ENCODE data around the gene JAKMIP1. TPM values are rescaled to one million over a fixed set of nuclear protein-coding genes. Genes with fewer than 3 reads are reported as not detected.

The JAKMIP1 gene
- total RNA-seq, 3 donors from 2014 or later, result 0.63 to 2.1 TPM; not detected in 1

DNA sequence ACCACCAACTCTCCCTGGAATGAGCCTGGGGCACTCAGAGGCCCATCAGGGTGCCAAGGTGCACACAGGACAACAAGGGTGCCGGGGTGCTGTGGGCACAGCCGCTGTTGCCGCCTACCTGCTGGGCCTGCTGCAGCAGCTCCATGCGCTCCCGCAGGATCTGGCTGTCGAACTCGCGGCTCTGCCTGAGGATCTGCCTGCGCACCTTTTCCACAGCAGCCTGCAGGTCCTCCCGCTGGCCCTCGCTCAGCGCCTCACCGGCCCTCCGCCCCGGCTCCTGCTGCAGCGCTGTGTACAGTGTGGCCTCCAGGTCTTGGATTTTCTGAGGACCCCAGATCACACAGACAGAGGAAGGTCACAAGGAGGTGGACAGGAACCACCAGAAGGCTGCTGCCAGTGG, 164.6 kb downstream of the JAKMIP1 start:
- Histone ChIP-seq H3K4me3 (no peak overlapping the region), H3K36me3 (ENCODE audit: low read depth) (no peaks in the 10 kb centered on the region), H3K9me3 (no peaks in the 10 kb centered on the region), H3K4me1 (ENCODE audit: low read depth) (no peaks in the 10 kb centered on the region)
- DNase-seq, result no peak
- intact Hi-C loops (cut with DNase I, micrococcal nuclease), result no loop called here
- no peak for ATAC-seq
- TF ChIP-seq, protein P1, sequence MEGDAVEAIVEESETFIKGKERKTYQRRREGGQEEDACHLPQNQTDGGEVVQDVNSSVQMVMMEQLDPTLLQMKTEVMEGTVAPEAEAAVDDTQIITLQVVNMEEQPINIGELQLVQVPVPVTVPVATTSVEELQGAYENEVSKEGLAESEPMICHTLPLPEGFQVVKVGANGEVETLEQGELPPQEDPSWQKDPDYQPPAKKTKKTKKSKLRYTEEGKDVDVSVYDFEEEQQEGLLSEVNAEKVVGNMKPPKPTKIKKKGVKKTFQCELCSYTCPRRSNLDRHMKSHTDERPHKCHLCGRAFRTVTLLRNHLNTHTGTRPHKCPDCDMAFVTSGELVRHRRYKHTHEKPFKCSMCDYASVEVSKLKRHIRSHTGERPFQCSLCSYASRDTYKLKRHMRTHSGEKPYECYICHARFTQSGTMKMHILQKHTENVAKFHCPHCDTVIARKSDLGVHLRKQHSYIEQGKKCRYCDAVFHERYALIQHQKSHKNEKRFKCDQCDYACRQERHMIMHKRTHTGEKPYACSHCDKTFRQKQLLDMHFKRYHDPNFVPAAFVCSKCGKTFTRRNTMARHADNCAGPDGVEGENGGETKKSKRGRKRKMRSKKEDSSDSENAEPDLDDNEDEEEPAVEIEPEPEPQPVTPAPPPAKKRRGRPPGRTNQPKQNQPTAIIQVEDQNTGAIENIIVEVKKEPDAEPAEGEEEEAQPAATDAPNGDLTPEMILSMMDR (IDR thresholded peaks at IDR 0.05), result no peak

DNA sequence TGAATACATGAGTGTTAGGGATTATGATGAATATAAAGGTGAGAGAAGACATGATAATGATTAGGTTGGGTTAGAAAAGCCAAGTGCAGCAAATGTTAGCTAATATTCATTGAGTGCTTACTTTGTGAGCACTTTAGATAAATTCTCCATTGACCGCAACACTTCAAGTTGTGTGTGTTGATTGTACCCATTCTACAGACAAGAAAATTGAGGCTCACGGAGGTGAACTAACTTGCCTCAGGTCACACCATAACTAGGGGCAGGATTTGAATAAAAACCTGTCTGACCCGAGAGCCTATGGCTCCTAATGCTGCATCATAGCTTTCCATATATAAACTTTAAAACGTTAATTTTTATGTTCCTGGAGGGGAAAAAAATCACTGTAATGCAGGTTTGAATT, 167.0 kb downstream of the JAKMIP1 start:
- intact Hi-C loops (cut with DNase I, micrococcal nuclease), result no loop called here
- DNase-seq (no peak), ATAC-seq (no peak)
- TF ChIP-seq, protein P1 (IDR thresholded peaks at IDR 0.05), result no peak
- Histone ChIP-seq H3K4me3 (no peak overlapping the region), H3K9me3 (no peaks in the 10 kb centered on the region), H3K4me1 (ENCODE audit: low read depth) (no peaks in the 10 kb centered on the region), H3K36me3 (ENCODE audit: low read depth) (no peaks in the 10 kb centered on the region)

DNA sequence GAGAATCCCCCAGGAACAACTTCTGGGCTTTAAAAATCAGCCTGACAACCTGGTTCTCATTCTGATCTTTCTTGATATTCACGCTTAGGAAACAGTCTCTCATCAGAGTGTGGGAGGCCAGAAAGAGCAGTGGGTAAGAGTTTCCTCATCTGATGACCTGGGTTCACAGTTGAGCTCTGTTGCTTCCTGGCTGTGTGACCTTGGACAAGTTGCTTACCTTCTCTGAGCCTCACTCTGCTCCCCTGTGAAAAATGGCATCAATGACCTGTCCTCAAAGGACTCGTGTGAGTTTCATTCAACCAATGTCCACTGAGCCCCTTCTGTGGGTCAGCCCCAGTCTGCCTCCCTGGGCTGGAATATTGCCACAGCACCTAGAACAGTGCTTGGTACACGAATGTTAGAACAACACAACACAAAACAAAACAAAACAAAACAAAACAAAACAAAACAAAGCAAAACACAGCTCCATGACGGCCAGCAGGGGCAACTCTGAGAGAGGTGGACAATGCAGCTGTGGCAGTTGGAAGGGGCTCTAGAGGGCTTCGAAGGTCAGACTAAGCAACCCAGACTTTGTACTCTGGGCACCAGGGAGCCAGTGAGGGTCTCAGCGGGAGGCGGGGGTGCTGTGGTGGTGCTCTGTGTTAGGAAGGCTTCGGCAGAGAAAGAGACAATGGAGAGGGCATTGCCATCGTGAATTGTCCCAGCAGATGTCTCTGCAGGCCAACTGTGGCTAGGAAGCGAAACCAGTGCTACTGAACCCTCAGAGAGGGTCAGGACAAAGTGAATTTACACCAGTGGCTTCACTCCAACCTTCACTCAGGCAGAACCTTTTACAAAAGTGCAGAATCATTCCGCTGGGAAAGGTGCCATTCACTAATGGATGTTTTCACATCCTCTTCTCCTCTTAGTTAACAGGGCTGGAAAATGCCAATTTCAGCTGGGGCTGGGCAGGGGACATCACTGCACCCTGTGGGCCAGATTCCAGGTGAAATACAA, 167.8 kb downstream of the JAKMIP1 start:
- ATAC-seq (no peak), DNase-seq (no peak)
- Histone ChIP-seq H3K4me3 (no peak overlapping the region), H3K36me3 (ENCODE audit: low read depth) (no peaks in the 10 kb centered on the region), H3K4me1 (ENCODE audit: low read depth) (no peaks in the 10 kb centered on the region), H3K9me3 (no peaks in the 10 kb centered on the region)
- TF ChIP-seq, protein P1 (IDR thresholded peaks at IDR 0.05), result no peak
- intact Hi-C loops (cut with DNase I, micrococcal nuclease), result no loop called here

DNA sequence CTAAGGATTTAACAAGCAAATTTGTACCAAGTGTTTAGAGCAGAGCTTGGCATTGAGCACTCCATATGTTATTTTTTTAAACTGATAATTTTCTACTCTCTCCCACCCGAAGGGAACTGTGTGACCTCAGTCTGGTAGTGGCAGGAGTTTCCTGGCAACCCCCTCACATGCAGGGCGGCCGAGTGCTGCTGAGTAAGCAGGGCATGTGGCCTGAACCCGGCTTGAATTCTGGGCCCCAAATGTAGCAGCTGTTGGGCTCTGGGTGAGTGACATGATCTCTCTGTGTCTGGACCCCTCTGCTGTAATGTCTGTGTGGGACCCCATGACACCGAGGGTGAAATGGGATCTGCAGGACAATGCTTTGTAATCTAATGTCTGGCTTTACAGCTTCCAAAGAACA, 168.5 kb downstream of the JAKMIP1 start:
- no peak overlapping the region for H3K4me3 ChIP-seq
- no peaks in the 10 kb centered on the region for H3K4me1 ChIP-seq (ENCODE audit: low read depth)
- TF ChIP-seq, protein P1 (IDR thresholded peaks at IDR 0.05), result no peak
- DNase-seq (no peak), ATAC-seq (no peak)
- no peaks in the 10 kb centered on the region for H3K36me3 ChIP-seq (ENCODE audit: low read depth)
- no peaks in the 10 kb centered on the region for H3K9me3 ChIP-seq
- intact Hi-C loops (cut with DNase I, micrococcal nuclease), result no loop called here

DNA sequence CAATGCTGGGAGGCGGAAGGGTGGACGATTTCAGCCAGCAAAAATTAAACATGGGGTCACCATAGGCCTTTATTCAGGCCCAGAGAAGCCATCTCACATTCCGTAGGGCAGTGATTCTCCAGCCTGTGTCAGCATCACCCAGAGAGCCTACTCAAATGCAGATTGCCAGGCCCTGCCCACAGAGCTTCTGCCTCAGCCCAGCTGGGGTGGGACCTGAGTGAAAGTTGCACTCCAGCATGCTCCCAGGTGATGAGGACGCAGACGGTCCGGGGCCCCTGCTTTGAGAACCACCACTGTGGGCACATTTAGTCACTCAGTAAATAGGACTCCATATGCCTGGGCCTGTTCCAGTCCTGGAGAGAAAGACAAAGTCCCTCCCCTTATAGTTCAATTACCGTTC, 169.7 kb downstream of the JAKMIP1 start:
- Histone ChIP-seq H3K36me3 (ENCODE audit: low read depth) (no peaks in the 10 kb centered on the region), H3K4me1 (ENCODE audit: low read depth) (no peaks in the 10 kb centered on the region), H3K4me3 (no peak overlapping the region), H3K9me3 (no peaks in the 10 kb centered on the region)
- DNase-seq (no peak), ATAC-seq (no peak)
- TF ChIP-seq, protein P1 (IDR thresholded peaks at IDR 0.05), result no peak
- intact Hi-C loops (cut with DNase I, micrococcal nuclease), result no loop called here
